Stimulated activated CD8-positive, alpha-beta memory T cell treated with anti-CD3 and anti-CD28 coated beads, Interleukin-12 subunit alpha, Interleukin-12 subunit beta, amount 100 ng/mL, for 24 hours (primary cell): ENCODE data around the gene EXOSC10.
"Not testable (repeated sequence)": the region's sequence is repeated elsewhere in the genome, so short reads cannot be mapped to it uniquely, and the experiment has no call there.

ENCODE experiments used
- DNase-seq: peaks from one replicate; pipeline ENCODE4 v3.0.0-alpha.2; 2020; ENCODE audit errors: extremely low read depth

The EXOSC10 gene

DNA sequence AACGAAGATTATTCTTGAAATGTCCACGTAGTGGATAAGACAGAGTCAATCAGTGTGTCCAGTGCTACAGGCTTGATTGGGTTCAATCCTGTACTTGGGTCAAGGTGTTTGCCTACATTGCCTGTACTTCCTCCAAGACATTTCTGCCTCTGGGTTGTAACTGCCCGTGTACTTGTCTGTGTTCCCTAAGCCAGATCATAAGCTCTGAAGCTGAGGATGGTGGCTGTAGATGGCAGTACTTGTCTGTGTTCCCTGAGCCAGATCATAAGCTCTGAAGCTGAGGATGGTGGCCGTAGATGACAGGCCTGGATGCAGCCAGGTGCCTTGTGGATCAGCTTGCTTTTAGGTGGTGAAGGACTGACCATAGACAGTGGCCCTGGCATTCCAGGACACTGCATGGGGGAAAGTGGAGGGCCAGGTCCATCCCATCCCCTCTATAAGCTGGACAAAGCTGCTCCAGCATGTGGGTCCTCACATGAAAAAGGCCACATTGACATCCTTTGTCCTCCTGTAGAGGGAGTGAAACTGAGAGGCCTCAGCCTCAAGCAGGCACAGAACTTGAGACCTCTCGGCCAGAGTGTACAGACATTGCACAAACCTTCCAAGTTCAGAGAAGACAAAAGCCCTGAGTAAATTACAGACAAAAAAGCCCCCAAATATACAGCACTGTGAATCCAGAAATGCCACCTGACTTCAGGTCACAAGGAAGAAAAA is 37.9 kb downstream of the EXOSC10 start:
- no peak for DNase-seq

GRCh38 chr1:11059968-11060830 is 39.5 kb downstream of the EXOSC10 start, which contains the start of gene SRM:
SRM (minus strand) TSS chr1:11060018; CDS start chr1:11059943, 75 bp downstream.
- peak; percentile 75 for DNase-seq

DNA sequence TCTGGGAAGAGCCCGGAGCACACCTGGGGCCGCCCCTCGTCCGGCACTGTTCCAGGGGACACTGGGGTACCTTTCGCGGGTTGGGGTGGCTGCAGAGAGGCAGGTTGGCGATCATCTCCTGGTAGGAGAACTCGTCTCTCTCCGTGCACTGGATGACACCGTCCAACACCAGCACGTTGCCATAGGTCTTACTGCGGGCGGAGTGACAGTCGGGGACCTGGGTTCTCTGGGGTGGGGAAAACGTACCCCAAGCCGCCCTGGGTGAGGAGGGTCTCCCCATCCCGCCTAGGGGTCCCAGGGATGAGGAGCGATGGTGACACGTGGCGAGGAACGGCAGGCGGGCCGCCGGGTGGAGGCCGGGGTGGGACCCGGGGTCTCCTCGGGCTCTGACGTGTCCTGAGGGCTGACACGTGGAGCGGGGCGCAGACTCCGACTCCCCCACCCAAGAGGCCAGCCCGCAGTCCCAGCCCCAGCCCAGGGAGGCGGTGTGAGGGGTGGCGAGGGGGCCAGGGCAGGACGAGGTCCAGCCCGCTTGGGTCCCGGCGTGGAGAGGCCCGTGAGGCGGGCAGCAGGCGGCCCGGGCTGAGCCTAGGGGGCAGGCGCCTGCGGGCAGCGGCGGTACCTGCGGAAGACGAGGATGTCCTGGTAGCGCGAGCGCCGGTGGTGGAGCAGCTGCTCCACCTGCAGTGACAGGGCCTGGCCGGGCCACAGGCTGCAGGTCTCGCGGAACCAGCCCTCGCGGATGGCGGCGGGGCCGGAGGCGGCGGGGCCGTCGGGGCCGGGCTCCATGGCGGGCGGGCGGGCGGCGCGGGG is 40.3 kb downstream of the EXOSC10 start:
- DNase-seq, result no peak

DNA sequence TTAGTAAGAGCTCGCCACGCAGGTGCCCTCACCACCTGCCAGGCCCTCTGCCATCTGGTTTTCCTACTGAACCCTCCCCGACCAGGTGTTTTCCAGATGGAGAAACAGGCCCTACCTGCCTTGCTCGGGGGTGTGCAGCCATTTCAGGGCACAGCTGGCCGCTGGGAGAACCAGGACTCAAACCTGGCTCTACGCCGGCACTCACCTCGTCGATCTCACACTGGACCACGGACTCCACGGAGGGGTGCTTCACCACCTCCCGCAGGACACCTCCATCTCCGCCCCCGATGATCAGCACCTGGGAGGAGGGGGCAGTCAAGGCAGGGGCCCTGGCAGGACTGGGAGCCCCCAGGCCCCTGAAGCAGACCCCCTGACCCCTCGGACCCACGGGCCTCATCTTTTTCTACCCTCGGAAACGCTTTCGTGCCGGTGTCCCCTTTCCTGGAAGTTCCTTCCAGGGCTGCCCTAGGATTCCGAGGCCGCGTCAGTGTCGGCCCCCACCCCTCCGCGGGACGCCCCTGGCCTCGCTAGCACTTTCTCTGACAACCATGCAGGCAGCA is 41.0 kb downstream of the EXOSC10 start:
- DNase-seq, result no peak

- no peak for DNase-seq
Observed at GRCh38 chr1:11058026-11058425, 41.6 kb downstream of the EXOSC10 start.

GRCh38 chr1:11057477-11057876 is 42.2 kb downstream of the EXOSC10 start:
- no peak for DNase-seq

DNA sequence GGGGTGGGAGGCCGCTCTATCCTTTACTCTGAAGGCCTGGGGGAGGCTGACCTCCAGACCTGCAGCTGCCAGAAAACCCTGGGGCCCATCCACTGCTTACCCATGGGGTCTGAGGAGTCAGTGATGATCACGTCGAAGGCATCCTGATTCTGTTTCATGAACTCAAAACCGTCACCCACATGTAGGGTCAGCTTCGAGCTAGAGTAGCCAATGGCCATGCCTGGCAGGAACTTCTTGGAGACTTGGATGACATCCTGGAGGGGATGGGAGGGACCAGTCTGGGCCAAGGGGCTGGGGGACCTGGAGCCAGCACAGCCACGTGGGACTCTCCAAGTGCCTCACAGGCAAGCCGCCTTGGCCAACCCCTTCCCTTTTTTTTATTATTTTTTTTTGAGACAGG is 43.2 kb downstream of the EXOSC10 start:
- no peak for DNase-seq

- DNase-seq, result no peak
Observed at GRCh38 chr1:11055676-11056075, 44.0 kb downstream of the EXOSC10 start.

GRCh38 chr1:11054666-11055065 is 45.0 kb downstream of the EXOSC10 start:
- no peak for DNase-seq

DNA sequence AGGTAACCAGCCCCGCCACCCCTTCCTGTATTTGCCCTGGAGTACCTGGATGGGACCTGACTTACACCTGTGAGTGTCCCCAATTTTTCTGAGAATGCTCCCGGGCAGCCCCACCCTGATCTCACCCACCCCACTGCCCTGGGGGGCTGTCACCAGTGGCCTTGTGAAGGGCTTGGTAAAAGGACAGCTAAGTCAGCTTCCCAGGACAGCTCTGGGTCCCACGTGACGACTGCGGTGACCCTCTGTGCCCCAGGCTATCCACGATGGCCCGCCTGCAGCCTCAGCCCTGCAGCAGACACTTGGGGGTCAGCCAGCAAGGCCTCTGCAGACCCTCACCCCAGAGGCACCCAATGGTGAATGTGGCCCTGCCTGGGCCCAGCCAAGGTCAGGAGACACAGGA is 45.5 kb downstream of the EXOSC10 start:
- no peak for DNase-seq

DNA sequence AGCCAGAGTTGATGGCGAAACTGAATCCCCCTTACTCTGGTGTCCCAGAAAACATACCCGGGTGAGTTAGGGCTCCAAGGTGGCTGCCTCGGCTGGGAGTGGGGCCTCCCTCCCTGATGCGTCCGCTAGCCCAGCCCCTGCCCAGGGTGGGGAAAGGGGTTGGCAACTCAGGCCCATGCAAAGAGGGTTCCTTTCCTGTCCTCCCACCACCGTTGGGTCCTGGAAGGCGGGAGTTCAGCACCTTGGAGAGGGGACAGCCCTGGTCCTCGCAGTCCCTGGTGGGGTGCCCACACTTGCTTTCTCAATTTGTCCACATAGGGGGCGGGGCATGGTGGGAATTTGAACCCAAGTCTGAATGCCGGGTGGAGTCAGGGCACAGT is 45.9 kb downstream of the EXOSC10 start:
- no peak for DNase-seq

- no peak for DNase-seq
Observed at GRCh38 chr1:11052839-11053757, 46.6 kb downstream of the EXOSC10 start.

DNA sequence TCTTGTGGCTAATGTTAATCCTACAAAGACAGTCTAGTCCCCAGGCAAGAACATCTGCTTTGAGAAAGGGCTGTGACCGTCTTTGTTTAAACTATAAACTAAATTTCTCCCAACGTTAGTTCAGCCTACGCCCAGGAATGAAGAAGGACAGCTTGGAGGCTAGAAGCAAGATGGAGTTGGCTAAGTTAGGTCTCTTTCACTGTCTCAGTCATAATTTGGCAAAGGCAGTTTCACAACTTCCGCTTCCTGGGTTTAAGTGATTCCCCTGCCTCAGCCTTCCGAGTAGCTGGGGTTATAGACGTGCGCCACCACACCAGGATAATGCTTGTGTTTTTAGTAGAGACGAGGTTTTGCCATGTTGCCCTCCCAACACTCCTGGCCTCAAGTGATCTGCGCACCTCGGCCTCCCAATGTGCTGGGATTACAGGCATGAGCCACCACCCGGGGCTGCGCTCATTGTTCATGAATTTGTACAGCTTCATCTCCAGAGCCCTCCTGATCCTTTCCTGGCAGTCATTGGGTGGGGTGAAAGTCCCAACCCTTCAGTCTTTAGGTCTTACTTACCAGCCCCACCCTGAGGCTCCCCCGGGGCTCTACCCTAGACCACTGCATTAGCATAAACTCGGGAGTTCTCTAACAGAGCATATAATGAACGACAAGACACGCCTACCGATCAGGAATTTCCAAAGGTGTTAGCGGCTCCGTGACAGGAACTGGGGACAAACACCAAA is 47.7 kb downstream of the EXOSC10 start:
- no peak for DNase-seq

GRCh38 chr1:11051121-11051520 is 48.5 kb downstream of the EXOSC10 start:
- DNase-seq, result not testable (repeated sequence)

- DNase-seq, result no peak
Observed at GRCh38 chr1:11046625-11047365, 52.9 kb downstream of the EXOSC10 start, which contains the start of gene MASP2. MASP2 (minus strand) TSS chr1:11047239; CDS start chr1:11047207, 32 bp downstream.

DNA sequence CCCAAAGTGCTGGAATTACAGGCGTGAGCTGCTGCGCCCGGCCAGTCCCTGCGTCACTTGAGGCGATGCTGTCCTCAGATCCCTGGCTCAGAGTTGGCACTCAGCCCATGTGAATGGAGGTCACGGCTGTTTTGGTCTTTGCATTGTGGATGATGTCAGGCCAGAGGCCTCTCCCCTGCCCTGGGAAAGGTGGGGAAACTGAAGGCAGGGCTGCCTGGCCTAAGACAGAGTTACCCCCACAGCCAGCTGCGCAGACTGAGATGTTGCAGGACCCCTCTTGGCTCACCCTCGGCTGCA is 53.5 kb downstream of the EXOSC10 start:
- DNase-seq, result no peak

DNA sequence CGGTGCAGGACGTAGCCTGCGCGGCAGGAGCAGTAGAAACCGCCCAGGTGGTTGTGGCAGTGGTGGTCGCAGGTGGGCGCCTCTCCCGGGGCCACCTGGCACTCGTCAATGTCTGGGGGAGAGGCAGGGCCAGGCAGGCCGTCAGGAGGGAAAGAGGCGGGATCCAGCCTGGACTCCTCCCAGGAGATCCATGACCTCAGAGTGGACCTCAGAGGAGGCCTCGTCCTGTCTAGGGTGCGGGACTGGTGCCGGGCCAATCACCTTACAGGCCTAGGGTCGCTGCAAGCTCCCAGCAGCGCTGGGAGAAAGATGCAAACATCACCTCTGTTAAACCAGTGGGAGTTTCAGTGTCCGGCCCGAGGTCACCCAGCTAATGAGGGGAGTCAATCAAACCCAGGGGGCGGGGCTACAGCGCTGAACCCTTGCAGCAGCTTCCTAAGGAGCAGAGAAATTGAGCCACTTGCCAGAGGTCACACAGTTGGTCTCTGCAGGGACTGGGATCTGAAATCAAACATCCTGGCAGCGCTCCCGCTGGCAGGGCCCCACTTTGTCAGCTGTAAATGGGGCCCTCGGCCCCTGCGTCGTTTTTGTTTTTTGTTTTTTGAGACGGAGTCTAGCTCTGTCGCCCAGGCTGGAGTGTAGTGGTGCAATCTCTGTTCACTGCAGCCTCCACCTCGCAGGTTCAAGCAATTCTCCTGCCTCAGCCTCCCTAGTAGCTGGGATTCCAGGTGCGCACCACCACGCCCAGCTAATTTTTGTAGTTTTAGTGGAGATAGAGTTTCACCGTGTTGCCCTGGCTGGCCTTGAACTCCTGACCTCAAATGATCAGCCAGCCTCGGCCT is 54.0 kb downstream of the EXOSC10 start:
- DNase-seq, result no peak

DNA sequence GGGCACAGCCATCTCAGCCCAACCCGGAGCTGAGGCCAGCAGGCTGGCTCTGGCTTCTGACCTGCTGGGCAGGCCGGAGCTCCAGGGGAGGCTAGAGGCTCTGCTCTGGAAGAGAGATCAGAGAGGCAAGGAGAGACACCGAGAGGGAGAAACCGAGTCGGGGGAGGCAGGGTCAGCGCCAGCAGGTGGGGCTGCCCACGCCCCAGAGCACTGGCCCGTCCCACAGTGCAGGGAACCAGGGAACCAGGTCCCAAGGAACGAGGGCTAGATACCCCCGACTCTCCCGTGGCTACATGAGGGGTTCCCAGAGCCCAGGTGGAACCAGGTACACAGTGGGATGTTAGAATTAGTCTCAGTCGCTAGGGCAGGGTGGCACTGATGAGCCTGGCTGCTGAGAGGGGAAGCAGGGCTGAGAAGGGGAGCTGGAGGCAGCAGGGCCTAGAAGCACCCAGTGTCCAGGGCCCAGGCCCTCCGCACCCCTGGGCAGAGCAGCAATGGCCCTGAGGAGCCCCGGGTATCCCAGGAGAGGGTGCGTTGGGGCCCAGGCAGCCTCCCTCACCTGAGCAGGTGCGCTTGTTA is 54.7 kb downstream of the EXOSC10 start:
- DNase-seq, result no peak
